Stimulated activated CD8-positive, alpha-beta memory T cell treated with anti-CD3 and anti-CD28 coated beads, Interleukin-12 subunit alpha, Interleukin-12 subunit beta, amount 100 ng/mL, for 4 hours (primary cell): ENCODE data around the gene ZNF664.
A peak's percentile ranks its signal among the peaks of the same experiment; 100 is the strongest.

Experiments
- DNase-seq: peaks from one replicate; pipeline ENCODE4 v3.0.0-alpha.2; 2020; ENCODE audit warnings: low read depth

Gene ZNF664

GRCh38 chr12:123972457-123973401 is at the start of gene ZNF664, which contains the start of gene CCDC92:
TSS of gene ZNF664 (plus strand) at chr12:123973215. CDS start at chr12:124012145, 38,930 bp downstream.
TSS of gene CCDC92 (minus strand) at chr12:123972831. CDS start at chr12:123944305, 28,526 bp downstream.
- peak; percentile 97 for DNase-seq

- no peak for DNase-seq
Observed at GRCh38 chr12:123923927-123924326, 49.1 kb upstream of the ZNF664 start.

GRCh38 chr12:123924539-123924938 is 48.5 kb upstream of the ZNF664 start:
- no peak for DNase-seq

GRCh38 chr12:123928274-123928865 is 44.6 kb upstream of the ZNF664 start:
- DNase-seq: no peak

GRCh38 chr12:123928897-123929296 is 44.1 kb upstream of the ZNF664 start:
- DNase-seq: no peak

- DNase-seq: no peak
Observed at GRCh38 chr12:123929946-123930583, 43.0 kb upstream of the ZNF664 start.

GRCh38 chr12:123931686-123932321 is 41.2 kb upstream of the ZNF664 start:
- DNase-seq: no peak

- no peak for DNase-seq
Observed at GRCh38 chr12:123933214-123933613, 39.8 kb upstream of the ZNF664 start.

GRCh38 chr12:123934016-123934620 is 38.9 kb upstream of the ZNF664 start:
- DNase-seq: no peak

GRCh38 chr12:123934829-123935228 is 38.2 kb upstream of the ZNF664 start:
- no peak for DNase-seq

- no peak for DNase-seq
Observed at GRCh38 chr12:123935956-123936355, 37.1 kb upstream of the ZNF664 start.

- DNase-seq: no peak
Observed at GRCh38 chr12:123936471-123936870, 36.5 kb upstream of the ZNF664 start.

GRCh38 chr12:123936956-123937706 is 35.9 kb upstream of the ZNF664 start:
- DNase-seq: no peak

- peak; percentile 30 for DNase-seq
Observed at GRCh38 chr12:123937707-123938591, 35.1 kb upstream of the ZNF664 start.

- no peak for DNase-seq
Observed at GRCh38 chr12:123938679-123939480, 34.1 kb upstream of the ZNF664 start.

- no peak for DNase-seq
Observed at GRCh38 chr12:123939716-123940626, 33.0 kb upstream of the ZNF664 start.

GRCh38 chr12:123940627-123940966 is 32.4 kb upstream of the ZNF664 start:
- no peak for DNase-seq

- DNase-seq: no peak
Observed at GRCh38 chr12:123941000-123941399, 32.0 kb upstream of the ZNF664 start.
